ENCODE results near the gene NLGN2.

NLGN2 gene

GRCh38 chr17:7466318-7466638 lies 58.6 kb downstream of the NLGN2 start:
- no peak for DNase-seq (ENCODE audit: low read depth)

- DNase-seq (ENCODE audit: low read depth), result peak; percentile 66
Measured at GRCh38 chr17:7466639-7467341, 59.1 kb downstream of the NLGN2 start.

GRCh38 chr17:7467498-7467897 lies 59.9 kb downstream of the NLGN2 start:
- no peak for DNase-seq (ENCODE audit: low read depth)

GRCh38 chr17:7468290-7468689 lies 60.6 kb downstream of the NLGN2 start:
- no peak for DNase-seq (ENCODE audit: low read depth)

- no peak for DNase-seq (ENCODE audit: low read depth)
Measured at GRCh38 chr17:7468804-7469389, 61.3 kb downstream of the NLGN2 start.
